Lower lobe of right lung (tissue), 2 donors: ENCODE results near the gene CD80. TPM values are rescaled to one million over a fixed set of nuclear protein-coding genes. Genes with fewer than 3 reads are reported as not detected.

Source experiments
- ATAC-seq, 2 donors: fragments of 200-7000 bp; cut with Tn5 transposase; one replicate each; pipeline ENCODE4 v1.9.1; 2020 to 2022; ENCODE audit warnings: mild to moderate bottlenecking in 2 of 2, moderate library complexity in 2 of 2
- DNase-seq: peaks from one replicate; pipeline ENCODE4 v3.0.0-alpha.2; 2020
- H3K27ac ChIP-seq: fragments of 200-600 bp; one replicate; pipeline ENCODE4 v1.8.0; 2022
- H3K27me3 ChIP-seq: fragments of 200-600 bp; one replicate; pipeline ENCODE4 v1.8.0; 2022; ENCODE audit warnings: low read depth
- H3K36me3 ChIP-seq: fragments of 200-600 bp; one replicate; pipeline ENCODE4 v1.8.0; 2022; ENCODE audit warnings: mild to moderate bottlenecking
- H3K4me1 ChIP-seq: fragments of 200-600 bp; one replicate; pipeline ENCODE4 v1.8.0; 2022
- H3K4me3 ChIP-seq: fragments of 200-600 bp; one replicate; pipeline ENCODE4 v1.8.0; 2022; ENCODE audit warnings: mild to moderate bottlenecking
- H3K9me3 ChIP-seq: fragments of 200-600 bp; one replicate; pipeline ENCODE4 v1.8.0; 2022
- CTCF ChIP-seq: fragments of 200-600 bp; IDR thresholded peaks from one replicate; pipeline ENCODE4 v1.8.0; 2022; ENCODE audit warnings: antibody characterized with exemption, mild to moderate bottlenecking
- intact Hi-C: fragments of 100-400 bp; cut with DNase I; formaldehyde crosslinking; loops from one replicate; pipeline ENCODE4 v1.11.0; 2022
- total RNA-seq: library from RNA; stranded (reverse); fragmentation: NEBNext Ultra II Directional; extraction: Animal tissue kit (Norgen Biotek cat#: 25700); gene quantifications from one replicate; pipeline ENCODE4 v1.2.1, GENCODE V29; 2021
- donor health status: DM: no; HTN: yes; CAD: no; lungs with severe emphysema.

Gene CD80
- total RNA-seq, 1 donor from 2014 or later: 8.6 TPM

DNA sequence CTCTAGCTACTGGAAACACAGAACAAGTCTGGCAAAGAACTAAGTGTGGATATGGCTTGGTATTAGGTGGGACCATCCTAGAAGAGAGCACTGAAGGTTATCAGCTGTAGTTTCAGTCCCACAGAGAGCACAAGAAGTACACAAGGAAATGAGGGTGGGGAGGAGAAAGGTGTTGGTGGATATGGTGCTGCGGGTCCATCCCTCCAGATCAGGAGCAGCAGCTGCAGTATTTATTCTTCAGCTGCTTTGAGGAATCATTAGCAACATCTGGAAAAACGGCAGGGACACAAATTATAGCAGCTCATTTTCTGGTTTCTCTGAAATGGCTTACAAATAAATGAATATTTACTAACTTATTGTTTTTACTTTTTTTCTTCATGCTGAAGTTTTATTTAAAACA is 29.0 kb downstream of the CD80 start:
- no peak for TF ChIP-seq CTCF
- Histone ChIP-seq H3K36me3 (no peaks in the 10 kb centered on the region), H3K27me3 (no peaks in the 10 kb centered on the region), H3K27ac (no peak overlapping the region), H3K4me3 (no peak overlapping the region), H3K9me3 (no peaks in the 10 kb centered on the region), H3K4me1 (no peaks in the 10 kb centered on the region)
- ATAC-seq (peak; percentile 51 to 71), DNase-seq (no peak)
- intact Hi-C loops: no loop called here

GRCh38 chr3:119529883-119530282 is 29.5 kb downstream of the CD80 start:
- Histone ChIP-seq H3K4me3 (no peak overlapping the region), H3K27ac (no peak overlapping the region), H3K36me3 (peaks cover 2% of the 10 kb centered on the region), H3K4me1 (no peaks in the 10 kb centered on the region), H3K9me3 (no peaks in the 10 kb centered on the region), H3K27me3 (no peaks in the 10 kb centered on the region)
- no peak for DNase-seq
- intact Hi-C loops: no loop called here
- TF ChIP-seq CTCF: no peak
- peak in 1 of 2 donors; percentile 31 for ATAC-seq

DNA sequence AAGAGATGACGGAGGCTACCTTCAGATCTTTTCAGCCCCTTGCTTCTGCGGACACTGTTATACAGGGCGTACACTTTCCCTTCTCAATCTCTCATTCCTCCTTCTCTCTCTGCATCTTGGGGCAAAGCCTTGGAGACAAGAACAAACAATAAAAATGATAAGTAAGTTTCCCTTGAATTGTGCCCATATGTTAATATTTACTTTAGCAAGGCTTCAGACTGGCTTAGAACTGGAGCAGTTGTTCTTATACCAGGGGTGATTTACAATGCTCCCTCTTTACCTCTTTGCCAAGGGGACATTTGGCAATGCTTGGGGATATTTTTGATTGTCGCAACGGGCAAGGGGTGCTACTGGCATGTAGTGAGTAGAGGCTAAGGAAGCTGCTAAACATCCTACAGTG is 31.7 kb downstream of the CD80 start:
- ATAC-seq: no peak
- intact Hi-C loops: no loop called here
- no peak overlapping the region for H3K4me3 ChIP-seq

GRCh38 chr3:119524931-119525662 is 34.3 kb downstream of the CD80 start:
- Histone ChIP-seq H3K36me3 (peaks cover 45% of the 10 kb centered on the region), H3K4me1 (no peaks in the 10 kb centered on the region), H3K4me3 (no peak overlapping the region), H3K27me3 (no peaks in the 10 kb centered on the region), H3K9me3 (no peaks in the 10 kb centered on the region), H3K27ac (no peak overlapping the region)
- peak; percentile 37 for TF ChIP-seq CTCF
- intact Hi-C loops: no loop called here
- DNase-seq (no peak), ATAC-seq (no peak)

More for the DNA sequence above, 31.7 kb downstream of the CD80 start:
- Histone ChIP-seq H3K9me3 (no peaks in the 10 kb centered on the region), H3K4me1 (no peaks in the 10 kb centered on the region), H3K36me3 (peaks cover 24% of the 10 kb centered on the region), H3K27me3 (no peaks in the 10 kb centered on the region), H3K27ac (no peak overlapping the region)
- no peak for DNase-seq
- no peak for TF ChIP-seq CTCF

DNA sequence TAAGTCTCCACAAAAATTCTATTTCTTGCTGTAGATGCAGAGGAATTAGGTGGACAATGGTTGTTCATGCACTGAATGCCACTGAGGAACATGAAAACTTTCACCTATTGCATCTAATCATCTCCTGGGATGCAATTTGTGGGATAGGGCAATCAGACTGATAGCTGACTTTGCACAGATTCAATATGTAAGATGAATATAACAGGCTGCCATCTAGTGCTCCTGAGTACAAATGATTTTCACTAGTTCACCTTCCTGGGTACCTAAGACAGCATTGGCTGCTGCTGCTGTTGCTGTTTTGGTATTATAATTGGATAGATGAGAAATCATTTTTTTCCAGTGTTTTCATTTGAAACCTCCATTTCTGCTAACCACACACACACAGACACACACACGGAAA is 41.4 kb downstream of the CD80 start:
- Histone ChIP-seq H3K36me3 (peaks cover 95% of the 10 kb centered on the region), H3K27ac (no peak overlapping the region), H3K4me3 (no peak overlapping the region), H3K4me1 (no peaks in the 10 kb centered on the region), H3K9me3 (no peaks in the 10 kb centered on the region), H3K27me3 (no peaks in the 10 kb centered on the region)
- no peak for DNase-seq
- ATAC-seq: no peak
- intact Hi-C loops: no loop called here
- no peak for TF ChIP-seq CTCF
